RPMI8226 (cell line): ENCODE data around the gene DDX60.

ENCODE experiments used
- DNase-seq: peaks from one replicate; pipeline ENCODE4 v3.0.0-alpha.2; 2015

DDX60 gene

GRCh38 chr4:168199260-168199957 is 119.1 kb downstream of the DDX60 start:
- no peak for DNase-seq

GRCh38 chr4:168197926-168198325 is 120.6 kb downstream of the DDX60 start:
- no peak for DNase-seq

GRCh38 chr4:168188754-168189153 is 129.8 kb downstream of the DDX60 start:
- no peak for DNase-seq

- DNase-seq: peak; percentile 3
Observed at GRCh38 chr4:168183717-168184571, 134.6 kb downstream of the DDX60 start.

GRCh38 chr4:168177546-168178149 is 140.9 kb downstream of the DDX60 start:
- no peak for DNase-seq

GRCh38 chr4:168174308-168174707 is 144.2 kb downstream of the DDX60 start:
- DNase-seq: no peak

- DNase-seq: no peak
Observed at GRCh38 chr4:168167714-168168284, 150.8 kb downstream of the DDX60 start.
